Measurements from ENCODE around the gene RNF214.

DNA sequence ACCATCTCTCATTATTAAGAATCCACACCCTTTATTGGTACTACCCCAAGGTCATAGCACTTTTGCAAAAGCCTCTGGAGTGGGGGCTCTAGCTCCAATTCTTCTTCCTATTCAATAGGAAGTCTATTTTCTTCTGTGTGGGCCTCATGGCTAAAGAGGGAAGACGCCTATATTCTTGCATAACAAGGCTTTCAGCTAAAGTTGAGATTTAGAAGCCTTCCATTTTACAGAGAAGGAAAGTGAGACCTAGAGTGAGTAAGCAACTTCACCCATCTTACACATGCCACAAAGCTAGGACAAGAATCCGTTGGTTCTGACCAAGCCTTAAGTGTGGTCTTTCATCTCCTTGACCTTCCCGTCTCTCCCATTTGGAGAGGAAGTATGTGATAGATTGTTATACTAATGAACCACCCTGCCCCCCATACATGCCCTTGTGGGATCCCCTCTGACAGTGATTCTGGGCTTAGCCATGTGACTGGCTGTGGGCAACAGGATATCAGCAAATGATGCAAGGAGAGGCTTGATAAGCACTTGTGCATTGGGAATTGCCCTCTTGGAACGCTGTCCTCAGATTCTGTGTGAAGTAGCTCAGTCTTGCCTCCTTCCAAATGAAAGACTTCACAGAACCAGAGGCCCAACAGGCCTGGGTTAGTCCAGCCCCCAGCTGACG, 71.3 kb downstream of the RNF214 start:
- TF ChIP-seq, protein P1, sequence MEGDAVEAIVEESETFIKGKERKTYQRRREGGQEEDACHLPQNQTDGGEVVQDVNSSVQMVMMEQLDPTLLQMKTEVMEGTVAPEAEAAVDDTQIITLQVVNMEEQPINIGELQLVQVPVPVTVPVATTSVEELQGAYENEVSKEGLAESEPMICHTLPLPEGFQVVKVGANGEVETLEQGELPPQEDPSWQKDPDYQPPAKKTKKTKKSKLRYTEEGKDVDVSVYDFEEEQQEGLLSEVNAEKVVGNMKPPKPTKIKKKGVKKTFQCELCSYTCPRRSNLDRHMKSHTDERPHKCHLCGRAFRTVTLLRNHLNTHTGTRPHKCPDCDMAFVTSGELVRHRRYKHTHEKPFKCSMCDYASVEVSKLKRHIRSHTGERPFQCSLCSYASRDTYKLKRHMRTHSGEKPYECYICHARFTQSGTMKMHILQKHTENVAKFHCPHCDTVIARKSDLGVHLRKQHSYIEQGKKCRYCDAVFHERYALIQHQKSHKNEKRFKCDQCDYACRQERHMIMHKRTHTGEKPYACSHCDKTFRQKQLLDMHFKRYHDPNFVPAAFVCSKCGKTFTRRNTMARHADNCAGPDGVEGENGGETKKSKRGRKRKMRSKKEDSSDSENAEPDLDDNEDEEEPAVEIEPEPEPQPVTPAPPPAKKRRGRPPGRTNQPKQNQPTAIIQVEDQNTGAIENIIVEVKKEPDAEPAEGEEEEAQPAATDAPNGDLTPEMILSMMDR (IDR thresholded peaks at IDR 0.05), result no peak
- TF ChIP-seq POLR2A (IDR thresholded peaks at IDR 0.05), result no peak
